Activated T-helper 1 cell treated with anti-CD3 and anti-CD28 coated beads, Interleukin-2, amount 50 U/mL, for 16 hours (primary cell): ENCODE results near the gene RAB32.

ENCODE experiments used
- DNase-seq, 2 donors: peaks; one replicate each; pipeline ENCODE4 v3.0.0-alpha.2; 2020; ENCODE audit warnings: low read depth in 1 of 2, low spot score in 1 of 2

Gene RAB32

DNA sequence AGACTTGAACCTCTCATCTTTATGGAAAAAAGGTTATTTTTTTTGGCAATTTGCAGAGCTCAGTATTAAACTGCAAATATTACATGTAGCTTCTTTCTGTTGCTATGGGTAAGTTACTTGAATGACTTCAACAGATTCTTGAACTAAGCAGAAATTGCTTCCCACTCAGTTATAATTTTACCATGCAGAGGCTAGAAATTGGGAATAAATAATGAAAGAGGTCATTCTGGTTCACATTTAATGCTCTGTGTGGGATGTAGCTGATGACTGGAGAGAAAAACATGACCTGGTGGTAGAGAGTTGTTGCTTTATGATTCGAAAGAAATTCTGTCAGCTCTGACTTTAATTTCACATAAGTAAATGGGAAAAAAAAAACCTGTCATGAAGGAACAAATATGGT is 38.3 kb downstream of the RAB32 start:
- no peak for DNase-seq

DNA sequence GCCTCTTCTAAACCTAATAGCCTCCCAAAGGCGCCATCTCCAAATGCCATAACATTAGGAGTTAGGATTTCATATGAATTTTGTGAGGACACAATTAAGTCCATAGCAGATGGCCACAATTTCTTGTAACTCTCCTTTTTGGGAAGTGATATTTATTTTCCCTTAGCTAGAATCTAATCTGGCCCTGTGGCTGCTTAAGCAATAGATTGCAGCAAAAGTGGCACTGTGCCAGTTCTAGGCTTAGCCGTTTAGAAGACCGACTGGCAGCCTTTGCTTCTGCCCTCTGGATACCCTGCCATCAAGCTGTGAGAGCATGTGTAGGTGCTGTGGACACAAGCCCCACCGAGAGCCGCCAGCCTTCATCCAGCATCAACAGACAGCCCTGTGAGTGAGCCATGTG is 39.2 kb downstream of the RAB32 start:
- no peak for DNase-seq

DNA sequence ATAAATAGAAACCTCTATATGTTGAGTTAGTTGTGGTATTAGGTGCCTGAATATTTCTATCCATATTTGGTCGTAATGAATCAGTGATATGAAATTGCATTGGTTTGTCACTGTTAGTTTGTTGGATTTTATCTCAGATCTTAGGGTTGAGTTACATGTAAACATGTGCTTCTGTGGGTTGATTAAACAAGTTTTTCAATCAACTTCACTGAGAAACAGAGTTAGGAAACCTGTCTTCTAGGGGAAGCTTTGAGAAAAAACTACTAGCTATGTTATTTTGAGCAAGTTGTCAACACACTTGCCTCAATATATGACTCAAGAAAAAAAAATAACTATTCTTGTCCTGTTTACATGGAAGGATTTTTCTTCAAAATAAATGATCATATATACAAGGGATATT is 40.3 kb downstream of the RAB32 start:
- no peak for DNase-seq

DNA sequence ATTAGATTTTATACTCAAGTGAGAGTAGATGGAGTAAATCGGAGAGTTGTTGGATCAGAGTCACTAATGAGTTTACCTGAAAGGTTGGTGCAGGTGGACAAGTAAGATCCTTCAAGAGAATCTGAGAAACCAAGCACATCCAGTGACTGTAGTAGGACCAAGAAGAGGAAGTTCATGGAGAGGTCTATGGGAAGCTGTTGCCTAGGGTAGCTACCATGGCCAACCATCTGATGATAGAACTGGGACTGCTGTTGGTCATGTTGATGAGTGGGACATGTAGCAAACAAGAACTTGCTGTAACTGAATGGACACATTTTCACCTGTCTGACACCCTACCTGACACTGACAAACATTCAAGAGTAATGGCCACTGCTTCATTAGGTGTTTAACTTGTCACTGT is 43.8 kb downstream of the RAB32 start:
- no peak for DNase-seq

DNA sequence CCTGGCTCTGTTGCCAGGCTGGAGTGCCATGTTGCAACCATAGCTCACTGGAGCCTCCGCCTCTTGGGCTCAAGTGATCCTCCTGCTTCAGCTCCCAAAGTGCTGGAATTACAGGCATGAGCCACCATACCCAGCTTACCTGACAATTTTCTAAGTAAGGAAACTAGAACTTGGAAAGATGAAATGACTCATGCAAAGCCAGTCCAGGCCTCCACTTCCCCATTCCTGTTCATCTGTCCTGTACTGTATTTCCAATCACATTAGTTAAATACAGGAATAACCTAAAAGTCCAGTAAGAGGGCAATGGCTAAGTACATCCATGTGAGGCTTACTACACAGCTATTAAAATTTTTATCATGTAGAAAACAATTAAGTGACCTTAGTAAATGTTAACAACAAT is 46.9 kb downstream of the RAB32 start:
- DNase-seq, result no peak

DNA sequence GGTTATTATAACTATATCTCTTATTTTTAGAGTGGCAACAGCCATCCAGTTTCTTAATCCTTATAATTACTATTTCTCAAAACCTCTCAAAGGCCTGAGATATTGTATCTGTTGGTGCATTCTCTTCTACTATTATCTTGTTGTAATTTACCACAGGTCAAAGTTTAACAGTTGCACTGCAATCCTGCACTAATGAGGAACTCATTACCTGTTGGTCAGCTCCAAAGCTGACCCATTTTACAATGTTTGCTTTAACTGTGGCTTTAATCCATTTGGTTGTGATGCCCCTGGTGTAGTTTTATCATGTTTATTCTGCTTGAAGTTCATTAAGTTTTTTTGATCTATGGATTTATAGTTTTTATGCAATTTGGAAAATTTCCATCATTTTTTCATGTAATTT is 48.8 kb downstream of the RAB32 start:
- DNase-seq, result no peak

DNA sequence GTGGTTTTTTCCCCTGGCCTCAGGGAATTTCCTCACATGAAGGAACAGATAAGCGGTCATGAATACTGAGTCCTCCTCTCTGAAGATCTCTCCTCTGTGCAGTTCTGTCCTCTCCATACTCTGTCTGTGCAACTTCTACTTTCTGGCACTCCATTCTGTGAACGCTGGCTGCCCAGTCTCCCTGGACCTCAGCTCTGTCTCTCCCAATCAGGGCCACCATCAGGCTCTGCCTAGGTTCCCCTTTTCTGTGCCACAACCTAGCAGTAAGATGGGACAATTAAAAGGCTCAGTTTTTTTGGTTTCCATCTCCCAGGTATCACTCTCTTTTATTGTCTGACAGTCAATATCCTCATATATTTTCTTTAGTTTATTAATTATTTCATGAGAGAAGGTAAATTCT is 50.4 kb downstream of the RAB32 start:
- DNase-seq, result no peak

DNA sequence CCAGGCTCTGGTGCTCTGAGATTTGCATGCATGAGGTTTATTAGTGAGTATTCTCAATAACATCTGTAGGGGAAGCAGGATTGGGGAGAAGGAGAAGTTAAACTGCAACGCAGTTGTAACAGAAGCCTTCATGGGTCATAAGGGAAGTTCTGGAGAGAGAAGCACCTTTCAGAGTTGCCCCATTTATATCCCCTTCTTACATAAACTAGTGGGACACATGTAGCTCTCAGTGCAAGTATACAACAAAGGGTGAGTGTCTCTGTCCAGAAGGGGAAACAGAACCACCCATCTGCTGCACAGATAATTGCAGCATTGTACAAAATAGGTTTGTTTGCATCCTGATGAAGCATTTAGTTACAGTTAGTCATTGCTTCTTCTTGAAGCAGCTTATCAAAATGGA is 50.9 kb downstream of the RAB32 start:
- DNase-seq, result no peak

DNA sequence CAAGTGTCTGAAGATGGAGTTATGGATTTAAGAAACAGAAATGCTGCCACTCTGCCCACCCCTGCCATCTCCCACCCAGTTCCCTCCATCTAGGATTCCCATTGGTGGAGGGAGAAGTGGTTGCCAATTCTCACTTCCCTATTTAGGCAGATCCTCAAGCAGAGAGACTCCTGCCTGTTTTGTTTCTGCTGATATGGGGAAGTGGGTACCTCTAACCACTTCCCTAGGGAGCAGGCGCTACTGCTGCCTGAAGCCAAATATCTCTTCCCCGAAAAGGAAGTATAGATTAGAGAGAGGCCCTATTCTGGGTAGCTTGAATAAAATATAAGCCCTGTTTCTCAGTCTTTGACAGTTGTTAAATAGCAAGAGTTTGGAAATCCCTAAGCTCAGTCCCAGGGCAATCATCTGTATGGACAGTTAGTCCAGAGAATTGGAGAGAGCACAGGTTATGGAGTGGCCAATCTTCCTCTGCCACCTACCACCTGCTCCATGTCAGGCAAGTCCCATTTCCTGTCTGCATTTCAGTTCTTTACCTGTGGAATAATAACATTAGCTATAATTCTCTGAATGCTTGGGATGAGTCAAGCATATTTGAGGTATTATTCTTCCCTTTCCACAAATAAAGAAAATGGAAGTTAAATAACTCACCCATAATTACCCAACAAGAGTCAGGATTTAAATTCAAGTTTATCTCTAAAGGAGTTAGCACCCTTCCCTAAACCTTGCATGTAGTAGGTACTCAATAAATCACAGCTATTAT is 52.5 kb downstream of the RAB32 start:
- no peak for DNase-seq

DNA sequence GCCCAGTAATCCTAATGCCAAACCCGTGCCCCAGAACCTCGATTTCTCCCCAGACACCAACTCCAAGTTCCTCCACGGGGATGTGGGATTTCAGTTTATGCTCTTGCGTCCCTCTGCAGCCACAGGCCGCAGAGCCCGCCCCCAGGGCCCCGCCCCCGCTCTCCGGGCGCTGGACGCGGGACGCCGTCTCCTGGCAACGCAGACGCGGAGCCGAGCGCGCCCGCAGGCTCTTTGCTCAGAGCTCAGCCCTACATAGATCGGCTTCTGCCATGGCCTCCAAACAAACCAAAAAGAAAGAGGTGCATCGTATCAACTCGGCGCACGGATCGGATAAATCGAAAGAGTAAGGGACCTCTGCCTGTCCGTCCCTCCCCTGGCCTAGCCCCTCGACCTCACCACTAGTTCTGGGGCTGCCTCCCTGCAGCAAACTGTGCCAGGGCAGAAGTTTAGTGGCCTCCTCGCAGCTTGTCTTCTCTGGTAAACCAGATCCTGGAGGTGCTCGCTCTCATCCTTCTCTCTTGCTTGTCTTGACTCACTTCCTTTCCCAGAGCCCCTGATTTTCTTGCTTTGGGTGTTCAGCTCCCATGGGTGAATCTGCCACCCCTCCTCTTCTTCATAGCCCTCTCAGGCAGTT is 55.3 kb downstream of the RAB32 start, which contains the start of gene ADGB:
Gene ADGB, plus strand, starts transcription at position 201 of the 634 bp plus-strand sequence. Its CDS starts 69 bp downstream, at position 270.
- DNase-seq, result no peak

DNA sequence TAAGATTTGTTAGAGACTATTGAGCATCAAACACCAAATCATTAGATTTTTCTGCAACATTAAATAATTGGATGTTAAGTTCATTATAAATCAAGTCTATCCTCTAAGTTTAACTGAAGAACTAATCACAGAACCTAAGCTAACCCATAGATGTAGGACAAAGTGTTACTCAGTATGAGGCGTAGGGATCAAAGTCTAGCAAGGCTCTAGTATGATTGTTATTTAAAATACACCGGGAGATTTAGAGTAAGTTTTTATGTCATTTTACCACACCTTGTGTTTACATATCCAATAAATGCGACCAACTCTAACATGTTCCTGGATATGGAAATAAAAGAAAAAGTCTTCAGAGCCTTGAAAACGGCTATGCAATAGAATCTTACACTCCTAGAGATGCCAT is 57.7 kb downstream of the RAB32 start:
- DNase-seq, result no peak

DNA sequence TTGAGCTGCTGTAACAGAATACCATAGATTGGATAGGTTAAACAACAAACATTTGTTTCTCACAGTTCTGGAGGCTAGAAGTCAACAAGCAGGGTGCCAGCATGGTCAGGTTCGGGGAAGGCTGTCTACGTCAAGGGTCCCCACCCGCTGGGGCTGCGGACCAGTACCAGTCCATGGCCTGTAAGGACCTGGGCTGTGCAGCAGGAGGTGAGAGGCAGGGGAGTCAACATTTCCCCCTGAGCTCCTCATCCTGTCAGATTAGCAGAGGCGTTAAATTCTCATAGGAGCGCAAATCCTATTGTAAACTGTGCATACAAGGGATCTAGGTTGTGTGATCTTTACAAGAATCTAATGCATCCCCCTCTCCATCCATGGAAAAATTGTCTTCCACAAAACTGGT is 58.9 kb downstream of the RAB32 start:
- DNase-seq, result no peak
